Left ventricle myocardium inferior (tissue), 1 donor: Measurements from ENCODE around the gene TUBA8. TPM values are rescaled to one million over a fixed set of nuclear protein-coding genes. Genes with fewer than 3 reads are reported as not detected.

ENCODE experiments used
- DNase-seq: peaks from one replicate; pipeline ENCODE4 v3.0.0-alpha.2; 2020
- H3K27ac ChIP-seq: fragments of 200-600 bp; replicated peaks from 2 replicates; pipeline ENCODE4 v1.8.0; 2021
- H3K27me3 ChIP-seq: fragments of 200-600 bp; 2 replicates; pipeline ENCODE4 v1.8.0; 2021; ENCODE audit warnings: low read depth
- H3K36me3 ChIP-seq: fragments of 200-600 bp; 2 replicates; pipeline ENCODE4 v1.8.0; 2021
- H3K4me1 ChIP-seq: fragments of 200-600 bp; 2 replicates; pipeline ENCODE4 v1.8.0; 2021
- H3K4me3 ChIP-seq: fragments of 200-600 bp; 2 replicates; pipeline ENCODE4 v1.8.0; 2021; ENCODE audit warnings: mild to moderate bottlenecking, moderate library complexity
- H3K9me3 ChIP-seq: fragments of 200-600 bp; replicated peaks from 2 replicates; pipeline ENCODE4 v1.8.0; 2021
- CTCF ChIP-seq: fragments of 200-600 bp; IDR thresholded peaks from 2 replicates; pipeline ENCODE4 v1.8.0; 2021; ENCODE audit warnings: antibody characterized with exemption, mild to moderate bottlenecking, borderline replicate concordance
- intact Hi-C: fragments of 100-400 bp; cut with micrococcal nuclease; formaldehyde crosslinking; loops from one replicate; pipeline ENCODE4 v1.11.0; 2022
- total RNA-seq: library from RNA; stranded (reverse); fragmentation: NEBNext Ultra II Directional; extraction: Animal tissue kit (Norgen Biotek cat#: 25700); gene quantifications from one replicate; pipeline ENCODE4 v1.2.1, GENCODE V29; 2021
- donor health status: DM: no; HTN: yes; CAD: no; lungs with severe emphysema.

Gene TUBA8
- total RNA-seq, 1 donor from 2014 or later: 253 TPM

DNA sequence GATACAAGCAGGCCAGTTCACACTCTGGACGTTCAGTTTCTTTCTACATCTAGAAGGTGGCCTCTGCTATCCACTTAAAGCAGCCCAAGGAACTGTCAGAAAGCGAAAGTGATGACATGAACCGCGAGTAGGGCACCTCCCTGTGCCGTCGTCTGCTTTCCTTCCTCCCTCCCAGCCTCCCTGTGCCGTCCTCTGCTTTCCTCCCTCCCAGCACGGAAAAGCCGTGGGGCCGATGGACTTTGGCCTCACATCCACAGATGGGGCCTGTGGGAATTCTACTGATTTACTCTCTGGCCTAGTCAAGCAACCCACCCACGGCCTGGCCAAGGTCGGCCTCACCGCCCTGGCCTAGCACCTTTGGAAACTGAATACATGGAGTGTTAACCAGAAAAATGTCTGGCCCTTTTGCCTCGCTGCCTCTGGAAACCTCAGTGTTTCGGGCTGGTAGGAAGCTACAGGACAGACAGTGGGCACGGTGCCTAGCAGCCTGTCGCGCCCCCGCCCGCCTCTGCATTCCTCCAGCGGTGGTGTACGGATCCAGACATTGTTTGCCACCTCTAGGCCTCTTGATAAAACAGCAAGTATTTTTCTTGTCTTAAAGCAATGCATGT is 18.6 kb upstream of the TUBA8 start:
- DNase-seq: peak; percentile 80
- H3K9me3 ChIP-seq: no peaks in the 10 kb centered on the region
- H3K36me3 ChIP-seq: peaks cover 18% of the 10 kb centered on the region
- no peak for TF ChIP-seq CTCF
- peak overlapping the region; percentile 93 for H3K27ac ChIP-seq
- peaks cover 45% of the 10 kb centered on the region for H3K4me1 ChIP-seq
- intact Hi-C loops: no loop called here
- H3K4me3 ChIP-seq: peak overlapping the region; percentile 58
- no peaks in the 10 kb centered on the region for H3K27me3 ChIP-seq

- TF ChIP-seq CTCF: no peak
- H3K27me3 ChIP-seq: no peaks in the 10 kb centered on the region
- H3K4me1 ChIP-seq: peaks cover 42% of the 10 kb centered on the region
- H3K36me3 ChIP-seq: peaks cover 2% of the 10 kb centered on the region
- H3K9me3 ChIP-seq: no peaks in the 10 kb centered on the region
- no peak overlapping the region for H3K27ac ChIP-seq
- DNase-seq: no peak
- no peak overlapping the region for H3K4me3 ChIP-seq
- intact Hi-C loops: no loop called here
Measured at GRCh38 chr22:18093661-18094060, 16.9 kb upstream of the TUBA8 start.

- intact Hi-C loops: no loop called here
Measured at GRCh38 chr22:18095101-18095805, 15.4 kb upstream of the TUBA8 start.

DNA sequence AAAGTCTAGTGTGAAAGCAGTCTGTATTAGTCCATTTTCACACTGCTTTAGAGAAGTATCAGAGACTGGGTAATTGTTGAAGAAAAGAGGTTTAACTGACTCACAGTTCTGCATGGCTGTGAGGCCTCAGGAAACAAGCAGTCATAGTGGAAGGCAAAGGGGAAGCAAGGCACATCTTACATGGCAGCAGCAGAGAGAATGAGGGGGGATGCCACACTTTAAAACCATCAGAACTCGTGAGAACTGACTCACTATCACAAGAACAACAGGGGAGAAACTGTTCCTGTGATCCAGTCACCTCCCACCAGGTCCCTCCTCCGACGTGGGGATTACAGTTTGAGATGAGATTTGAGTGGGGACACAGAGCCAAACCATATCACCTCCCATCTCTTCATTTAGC is 13.8 kb upstream of the TUBA8 start:
- no peak for TF ChIP-seq CTCF
- H3K4me3 ChIP-seq: no peak overlapping the region
- intact Hi-C loops: no loop called here
- H3K4me1 ChIP-seq: peaks cover 25% of the 10 kb centered on the region
- DNase-seq: no peak
- no peaks in the 10 kb centered on the region for H3K9me3 ChIP-seq
- no peaks in the 10 kb centered on the region for H3K27me3 ChIP-seq
- H3K36me3 ChIP-seq: no peaks in the 10 kb centered on the region
- no peak overlapping the region for H3K27ac ChIP-seq

More at GRCh38 chr22:18095101-18095805, 15.4 kb upstream of the TUBA8 start:
- no peak for DNase-seq
- Histone ChIP-seq H3K27ac (no peak overlapping the region), H3K36me3 (no peaks in the 10 kb centered on the region), H3K27me3 (no peaks in the 10 kb centered on the region), H3K4me3 (no peak overlapping the region), H3K9me3 (no peaks in the 10 kb centered on the region), H3K4me1 (peaks cover 35% of the 10 kb centered on the region)
- no peak for TF ChIP-seq CTCF

GRCh38 chr22:18100781-18101180 is 9.8 kb upstream of the TUBA8 start:
- Histone ChIP-seq H3K4me3 (no peak overlapping the region), H3K4me1 (peaks cover under 1% of the 10 kb centered on the region), H3K27ac (no peak overlapping the region), H3K36me3 (no peaks in the 10 kb centered on the region), H3K27me3 (no peaks in the 10 kb centered on the region), H3K9me3 (no peaks in the 10 kb centered on the region)
- no peak for DNase-seq
- intact Hi-C loops: no loop called here
- TF ChIP-seq CTCF: no peak
